HEK293 (cell line): ENCODE data around the gene BMF.
"Not testable (repeated sequence)": the region's sequence is repeated elsewhere in the genome, so short reads cannot be mapped to it uniquely, and the experiment has no call there.

Experiments
- CTCF ChIA-PET: fragments of 350-600 bp; formaldehyde crosslinking; extraction: SDS; loops from one replicate; lab custom pipeline; 2021; ENCODE audit warnings: antibody characterized with exemption; lab: Yijun Ruan, JAX
- POLR2A ChIA-PET: fragments of 300-600 bp; formaldehyde crosslinking; extraction: SDS; loops from one replicate; lab custom pipeline; 2020; ENCODE audit warnings: antibody characterized with exemption, inconsistent platforms; lab: Yijun Ruan, JAX
- H3K27ac ChIP-seq: fragments of 200-500 bp; sonication (Bioruptor generic); 2 replicates; pipeline ENCODE4 v1.5.1; 2014; ENCODE audit warnings: low read depth, low read length, control low read depth, inconsistent platforms; ENCODE audit errors: extremely low read depth
- H3K36me3 ChIP-seq, 2 experiments: fragments of 200-500 bp in 1 of 2; sonication (Bioruptor generic) in 1 of 2; 1 replicate in 1 of 2; 2 replicates in 1 of 2; pipeline ENCODE4 v1.5.1; 2014 to 2017; ENCODE audit warnings: inconsistent platforms in 2 of 2, low read length in 2 of 2; ENCODE audit not compliant: control insufficient read depth in 2 of 2, insufficient read depth in 1 of 2
- H3K4me1 ChIP-seq: fragments of 200-500 bp; sonication (Bioruptor generic); 2 replicates; pipeline ENCODE4 v1.5.1; 2014; ENCODE audit warnings: mild to moderate bottlenecking, low read length, inconsistent platforms; ENCODE audit not compliant: control insufficient read depth, insufficient read depth
- H3K4me3 ChIP-seq: 2 replicates; pipeline ENCODE4 v1.5.1; 2011; ENCODE audit warnings: low read depth, mild to moderate bottlenecking, control low read depth, low read length, moderate library complexity
- H3K9me3 ChIP-seq: fragments of 200-500 bp; sonication (Bioruptor generic); 2 replicates; pipeline ENCODE4 v1.5.1; 2014; ENCODE audit warnings: low read depth, low read length, inconsistent platforms; ENCODE audit not compliant: control insufficient read depth, insufficient read depth
- BCL11B ChIP-seq: fragments of 450-650 bp; formaldehyde crosslinking; IDR thresholded peaks from 2 replicates; pipeline ENCODE4 v1.5.1; 2016; ENCODE audit warnings: low read depth, missing biosample characterization, missing genetic modification characterization
- GFI1B ChIP-seq: fragments of 450-650 bp; formaldehyde crosslinking; IDR thresholded peaks from 2 replicates; pipeline ENCODE4 v1.5.1; 2016; ENCODE audit warnings: missing biosample characterization, missing genetic modification characterization
- IKZF3 ChIP-seq: fragments of 450-650 bp; IDR thresholded peaks from 2 replicates; pipeline ENCODE4 v1.5.0; 2018; ENCODE audit warnings: missing biosample characterization, mild to moderate bottlenecking, missing genetic modification characterization, moderate library complexity
- MYNN ChIP-seq: fragments of 450-650 bp; formaldehyde crosslinking; IDR thresholded peaks from 2 replicates; pipeline ENCODE4 v1.5.1; 2016; ENCODE audit warnings: missing biosample characterization, missing genetic modification characterization, borderline replicate concordance
- YY2 ChIP-seq: fragments of 450-650 bp; formaldehyde crosslinking; IDR thresholded peaks from 2 replicates; pipeline ENCODE4 v1.5.1; 2016; ENCODE audit warnings: missing biosample characterization, missing genetic modification characterization
- ZBTB1 ChIP-seq: fragments of 450-650 bp; formaldehyde crosslinking; IDR thresholded peaks from 2 replicates; pipeline ENCODE4 v1.5.1; 2016; ENCODE audit warnings: missing biosample characterization, missing genetic modification characterization
- ZNF214 ChIP-seq: fragments of 450-650 bp; formaldehyde crosslinking; IDR thresholded peaks from 2 replicates; pipeline ENCODE4 v1.5.1; 2017; ENCODE audit warnings: missing biosample characterization, mild to moderate bottlenecking, missing genetic modification characterization, borderline replicate concordance
- ZNF341 ChIP-seq: fragments of 450-650 bp; formaldehyde crosslinking; IDR thresholded peaks from 2 replicates; pipeline ENCODE4; 2016; ENCODE audit warnings: low read depth, missing biosample characterization, missing genetic modification characterization
- ZNF426 ChIP-seq: fragments of 450-650 bp; formaldehyde crosslinking; IDR thresholded peaks from 2 replicates; pipeline ENCODE4 v1.5.1; 2017; ENCODE audit warnings: missing biosample characterization, missing genetic modification characterization, mild to moderate bottlenecking, inconsistent platforms, moderate library complexity
- ZNF433 ChIP-seq: fragments of 450-650 bp; formaldehyde crosslinking; IDR thresholded peaks from 2 replicates; pipeline ENCODE4 v1.5.1; 2016; ENCODE audit warnings: missing biosample characterization, missing genetic modification characterization, low read depth
- ZNF501 ChIP-seq: fragments of 450-650 bp; formaldehyde crosslinking; IDR thresholded peaks from 2 replicates; pipeline ENCODE4 v1.5.1; 2016; ENCODE audit warnings: missing biosample characterization, missing genetic modification characterization
- ZNF510 ChIP-seq: fragments of 450-650 bp; formaldehyde crosslinking; IDR thresholded peaks from 2 replicates; pipeline ENCODE4 v1.5.1; 2018; ENCODE audit warnings: mild to moderate bottlenecking, missing genetic modification characterization, missing biosample characterization; ENCODE audit not compliant: insufficient replicate concordance
- ZNF792 ChIP-seq: fragments of 450-650 bp; formaldehyde crosslinking; IDR thresholded peaks from 2 replicates; pipeline ENCODE4 v1.5.1; 2016; ENCODE audit warnings: missing biosample characterization, missing genetic modification characterization
- ZSCAN16 ChIP-seq: fragments of 450-650 bp; formaldehyde crosslinking; IDR thresholded peaks from 2 replicates; pipeline ENCODE4 v1.5.1; 2016; ENCODE audit warnings: missing biosample characterization, missing genetic modification characterization
- ZSCAN23 ChIP-seq: fragments of 450-650 bp; formaldehyde crosslinking; IDR thresholded peaks from 2 replicates; pipeline ENCODE4 v1.5.1; 2016; ENCODE audit warnings: missing biosample characterization, missing genetic modification characterization
- ZXDB ChIP-seq: fragments of 450-650 bp; formaldehyde crosslinking; IDR thresholded peaks from 2 replicates; pipeline ENCODE4 v1.5.1; 2016; ENCODE audit warnings: missing biosample characterization, missing genetic modification characterization
- TF ChIP-seq, protein P1 (sequence below): fragments of 450-650 bp; formaldehyde crosslinking; IDR thresholded peaks from 2 replicates; pipeline ENCODE4 v1.5.1; 2017; ENCODE audit warnings: missing biosample characterization, missing genetic modification characterization
- TF ChIP-seq, protein P2 (sequence below): fragments of 450-650 bp; formaldehyde crosslinking; IDR thresholded peaks from 2 replicates; pipeline ENCODE4 v1.5.1; 2016; ENCODE audit warnings: missing biosample characterization, missing genetic modification characterization, low read depth
- TF ChIP-seq, protein P3 (sequence below): fragments of 450-650 bp; formaldehyde crosslinking; IDR thresholded peaks from 2 replicates; pipeline ENCODE4 v1.5.1; 2016; ENCODE audit warnings: missing biosample characterization, missing genetic modification characterization
- TF ChIP-seq, protein P4 (sequence below): fragments of 450-650 bp; formaldehyde crosslinking; IDR thresholded peaks from 2 replicates; pipeline ENCODE4 v1.5.1; 2016; ENCODE audit warnings: missing biosample characterization, missing genetic modification characterization

The BMF gene

DNA sequence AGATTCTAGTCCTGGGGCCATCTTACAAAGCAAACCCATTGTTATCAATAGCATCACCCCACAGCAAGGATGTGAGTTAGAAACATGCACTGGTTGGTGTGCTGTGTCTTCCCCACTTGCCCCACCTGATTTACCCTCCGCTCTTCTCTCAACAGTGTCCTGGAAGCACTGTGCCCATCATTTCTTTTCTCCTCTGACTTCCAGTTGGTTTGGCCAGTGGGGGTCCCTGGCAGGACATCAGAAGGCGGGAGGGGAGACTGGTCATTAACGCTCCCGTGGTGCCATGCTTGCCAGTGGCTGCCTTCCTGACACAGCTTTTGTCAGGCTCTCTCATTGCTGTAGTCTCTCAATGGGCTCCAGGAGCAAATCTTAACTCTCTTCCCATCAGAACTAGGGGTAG, 40.7 kb upstream of the BMF start (continued):
- no peak for TF ChIP-seq ZNF510 (tag by site-specific recombination)

DNA sequence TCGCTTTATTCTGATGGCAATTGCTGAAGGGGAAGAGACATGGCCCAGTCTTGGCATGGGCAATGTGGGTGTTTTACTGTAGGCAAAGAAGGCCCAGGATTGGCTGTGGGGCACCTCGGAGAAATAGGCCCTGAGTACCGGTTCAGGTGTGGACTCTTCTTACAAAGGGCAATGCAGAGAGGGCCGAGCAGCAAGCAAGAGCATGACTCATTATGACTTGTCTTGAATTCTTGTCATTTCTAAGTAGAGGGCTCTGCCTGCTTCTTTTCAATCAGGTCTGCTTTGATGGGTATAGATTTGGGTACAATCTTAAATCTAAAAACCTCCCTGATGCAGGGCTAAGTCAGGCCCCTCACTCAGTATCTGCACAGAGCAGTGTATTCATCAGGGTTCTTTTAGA, 37.4 kb upstream of the BMF start:
- POLR2A ChIA-PET: no interaction called here
- TF ChIP-seq ZXDB (tag by site-specific recombination) (no peak), ZNF501 (no peak), ZSCAN16 (tag by site-specific recombination) (no peak)
- Histone ChIP-seq H3K36me3 (no peaks in the 10 kb centered on the region), H3K4me1 (0 out of 2 replicates have a peak, but pooled peaks cover 3% of the 10 kb centered on the region), H3K4me3 (no peak overlapping the region), H3K9me3 (no peaks in the 10 kb centered on the region), H3K27ac (no peak overlapping the region)
- CTCF ChIA-PET: no interaction called here

DNA sequence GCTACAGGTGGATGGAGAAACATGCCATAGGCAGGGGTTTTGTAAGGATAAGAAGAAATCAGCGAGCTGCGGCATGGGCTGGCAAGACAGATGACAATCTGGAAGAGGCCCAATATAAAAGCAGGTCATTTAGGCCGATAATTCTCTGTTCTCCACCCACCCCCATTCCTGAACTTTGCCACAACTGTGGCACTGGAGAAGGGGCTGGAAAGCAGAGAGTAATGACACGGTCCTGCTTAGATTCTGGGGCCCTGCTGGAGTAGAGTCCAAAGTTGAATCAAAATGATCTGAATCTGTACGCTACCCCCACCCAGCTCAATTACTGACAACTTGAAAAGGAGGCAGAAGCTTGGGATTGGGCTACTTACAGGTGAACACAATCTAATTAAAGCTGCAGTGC, 33.7 kb upstream of the BMF start:
- ChIA-PET CTCF (interaction anchor here (1.0 to 1.8 kb wide), 5 partner anchors 18 to 132 kb away, joined by 3 to 6 read pairs (median 3); no protein-coding TSS in a partner anchor), POLR2A (no interaction called here)
- Histone ChIP-seq H3K4me1 (no peaks in the 10 kb centered on the region), H3K27ac (no peak overlapping the region)
- no peak for TF ChIP-seq BCL11B
- no peak for TF ChIP-seq ZBTB1
- no peak for TF ChIP-seq YY2 (tag by site-specific recombination)
- no peak for TF ChIP-seq IKZF3
- TF ChIP-seq, protein P1, sequence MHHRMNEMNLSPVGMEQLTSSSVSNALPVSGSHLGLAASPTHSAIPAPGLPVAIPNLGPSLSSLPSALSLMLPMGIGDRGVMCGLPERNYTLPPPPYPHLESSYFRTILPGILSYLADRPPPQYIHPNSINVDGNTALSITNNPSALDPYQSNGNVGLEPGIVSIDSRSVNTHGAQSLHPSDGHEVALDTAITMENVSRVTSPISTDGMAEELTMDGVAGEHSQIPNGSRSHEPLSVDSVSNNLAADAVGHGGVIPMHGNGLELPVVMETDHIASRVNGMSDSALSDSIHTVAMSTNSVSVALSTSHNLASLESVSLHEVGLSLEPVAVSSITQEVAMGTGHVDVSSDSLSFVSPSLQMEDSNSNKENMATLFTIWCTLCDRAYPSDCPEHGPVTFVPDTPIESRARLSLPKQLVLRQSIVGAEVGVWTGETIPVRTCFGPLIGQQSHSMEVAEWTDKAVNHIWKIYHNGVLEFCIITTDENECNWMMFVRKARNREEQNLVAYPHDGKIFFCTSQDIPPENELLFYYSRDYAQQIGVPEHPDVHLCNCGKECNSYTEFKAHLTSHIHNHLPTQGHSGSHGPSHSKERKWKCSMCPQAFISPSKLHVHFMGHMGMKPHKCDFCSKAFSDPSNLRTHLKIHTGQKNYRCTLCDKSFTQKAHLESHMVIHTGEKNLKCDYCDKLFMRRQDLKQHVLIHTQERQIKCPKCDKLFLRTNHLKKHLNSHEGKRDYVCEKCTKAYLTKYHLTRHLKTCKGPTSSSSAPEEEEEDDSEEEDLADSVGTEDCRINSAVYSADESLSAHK (tag by site-specific recombination): no peak
- TF ChIP-seq ZNF341 (tag by site-specific recombination): no peak
- no peak for TF ChIP-seq ZSCAN23 (tag by site-specific recombination)
- no peak for TF ChIP-seq MYNN (tag by site-specific recombination)
- TF ChIP-seq ZNF214 (tag by site-specific recombination): no peak
- no peak for TF ChIP-seq GFI1B
- TF ChIP-seq, protein P2, sequence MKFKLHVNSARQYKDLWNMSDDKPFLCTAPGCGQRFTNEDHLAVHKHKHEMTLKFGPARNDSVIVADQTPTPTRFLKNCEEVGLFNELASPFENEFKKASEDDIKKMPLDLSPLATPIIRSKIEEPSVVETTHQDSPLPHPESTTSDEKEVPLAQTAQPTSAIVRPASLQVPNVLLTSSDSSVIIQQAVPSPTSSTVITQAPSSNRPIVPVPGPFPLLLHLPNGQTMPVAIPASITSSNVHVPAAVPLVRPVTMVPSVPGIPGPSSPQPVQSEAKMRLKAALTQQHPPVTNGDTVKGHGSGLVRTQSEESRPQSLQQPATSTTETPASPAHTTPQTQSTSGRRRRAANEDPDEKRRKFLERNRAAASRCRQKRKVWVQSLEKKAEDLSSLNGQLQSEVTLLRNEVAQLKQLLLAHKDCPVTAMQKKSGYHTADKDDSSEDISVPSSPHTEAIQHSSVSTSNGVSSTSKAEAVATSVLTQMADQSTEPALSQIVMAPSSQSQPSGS (tag by site-specific recombination): no peak
- TF ChIP-seq, protein P3, sequence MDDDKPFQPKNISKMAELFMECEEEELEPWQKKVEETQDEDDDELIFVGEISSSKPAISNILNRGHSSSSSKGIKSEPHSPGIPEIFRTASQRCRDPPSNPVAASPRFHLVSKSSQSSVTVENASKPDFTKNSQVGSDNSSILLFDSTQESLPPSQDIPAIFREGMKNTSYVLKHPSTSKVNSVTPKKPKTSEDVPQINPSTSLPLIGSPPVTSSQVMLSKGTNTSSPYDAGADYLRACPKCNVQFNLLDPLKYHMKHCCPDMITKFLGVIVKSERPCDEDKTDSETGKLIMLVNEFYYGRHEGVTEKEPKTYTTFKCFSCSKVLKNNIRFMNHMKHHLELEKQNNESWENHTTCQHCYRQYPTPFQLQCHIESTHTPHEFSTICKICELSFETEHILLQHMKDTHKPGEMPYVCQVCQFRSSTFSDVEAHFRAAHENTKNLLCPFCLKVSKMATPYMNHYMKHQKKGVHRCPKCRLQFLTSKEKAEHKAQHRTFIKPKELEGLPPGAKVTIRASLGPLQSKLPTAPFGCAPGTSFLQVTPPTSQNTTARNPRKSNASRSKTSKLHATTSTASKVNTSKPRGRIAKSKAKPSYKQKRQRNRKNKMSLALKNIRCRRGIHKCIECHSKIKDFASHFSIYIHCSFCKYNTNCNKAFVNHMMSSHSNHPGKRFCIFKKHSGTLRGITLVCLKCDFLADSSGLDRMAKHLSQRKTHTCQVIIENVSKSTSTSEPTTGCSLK: no peak
- TF ChIP-seq, protein P4, sequence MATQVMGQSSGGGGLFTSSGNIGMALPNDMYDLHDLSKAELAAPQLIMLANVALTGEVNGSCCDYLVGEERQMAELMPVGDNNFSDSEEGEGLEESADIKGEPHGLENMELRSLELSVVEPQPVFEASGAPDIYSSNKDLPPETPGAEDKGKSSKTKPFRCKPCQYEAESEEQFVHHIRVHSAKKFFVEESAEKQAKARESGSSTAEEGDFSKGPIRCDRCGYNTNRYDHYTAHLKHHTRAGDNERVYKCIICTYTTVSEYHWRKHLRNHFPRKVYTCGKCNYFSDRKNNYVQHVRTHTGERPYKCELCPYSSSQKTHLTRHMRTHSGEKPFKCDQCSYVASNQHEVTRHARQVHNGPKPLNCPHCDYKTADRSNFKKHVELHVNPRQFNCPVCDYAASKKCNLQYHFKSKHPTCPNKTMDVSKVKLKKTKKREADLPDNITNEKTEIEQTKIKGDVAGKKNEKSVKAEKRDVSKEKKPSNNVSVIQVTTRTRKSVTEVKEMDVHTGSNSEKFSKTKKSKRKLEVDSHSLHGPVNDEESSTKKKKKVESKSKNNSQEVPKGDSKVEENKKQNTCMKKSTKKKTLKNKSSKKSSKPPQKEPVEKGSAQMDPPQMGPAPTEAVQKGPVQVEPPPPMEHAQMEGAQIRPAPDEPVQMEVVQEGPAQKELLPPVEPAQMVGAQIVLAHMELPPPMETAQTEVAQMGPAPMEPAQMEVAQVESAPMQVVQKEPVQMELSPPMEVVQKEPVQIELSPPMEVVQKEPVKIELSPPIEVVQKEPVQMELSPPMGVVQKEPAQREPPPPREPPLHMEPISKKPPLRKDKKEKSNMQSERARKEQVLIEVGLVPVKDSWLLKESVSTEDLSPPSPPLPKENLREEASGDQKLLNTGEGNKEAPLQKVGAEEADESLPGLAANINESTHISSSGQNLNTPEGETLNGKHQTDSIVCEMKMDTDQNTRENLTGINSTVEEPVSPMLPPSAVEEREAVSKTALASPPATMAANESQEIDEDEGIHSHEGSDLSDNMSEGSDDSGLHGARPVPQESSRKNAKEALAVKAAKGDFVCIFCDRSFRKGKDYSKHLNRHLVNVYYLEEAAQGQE (tag by site-specific recombination): no peak
- no peak for TF ChIP-seq ZNF433 (tag by site-specific recombination)
- TF ChIP-seq ZNF792: no peak
- no peak for TF ChIP-seq ZNF510 (tag by site-specific recombination)
- no peak for TF ChIP-seq ZNF426
- TF ChIP-seq, all 188 proteins: peak for 0
- H3K36me3 ChIP-seq: no peaks in the 10 kb centered on the region
- H3K4me3 ChIP-seq: no peak overlapping the region
- no peaks in the 10 kb centered on the region for H3K9me3 ChIP-seq

DNA sequence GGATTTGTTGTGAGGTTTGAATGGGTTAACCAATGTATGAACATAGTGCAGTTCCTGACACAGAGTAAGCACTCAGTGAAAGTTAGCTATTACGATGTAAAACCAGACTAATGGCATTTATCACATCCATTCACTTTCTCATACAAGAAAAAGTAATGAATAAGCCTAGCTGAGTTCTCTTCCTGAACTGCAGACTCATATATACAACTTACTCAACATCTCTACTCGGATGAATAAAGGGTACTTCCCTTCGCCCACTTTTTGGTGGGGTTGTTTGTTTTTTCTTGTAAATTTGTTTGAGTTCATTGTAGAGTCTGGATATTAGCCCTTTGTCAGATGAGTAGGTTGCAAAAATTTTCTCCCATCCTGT, 29.5 kb upstream of the BMF start:
- H3K4me1 ChIP-seq, H3K36me3 ChIP-seq, CTCF ChIA-PET, POLR2A ChIA-PET, H3K27ac ChIP-seq, H3K4me3 ChIP-seq, H3K9me3 ChIP-seq: not testable (repeated sequence)
